ENCODE results near the gene SAPCD1. TPM values are rescaled to one million over a fixed set of nuclear protein-coding genes. Genes with fewer than 3 reads are reported as not detected.

SAPCD1 gene
- polyA plus RNA-seq, 3 donors = 10.4 TPM; not detected in 2

GRCh38 chr6:31723245-31723979, 39.0 kb upstream of the SAPCD1 start, which contains the start of gene MPIG6B:
Gene MPIG6B, plus strand, starts transcription at chr6:31723373. Its CDS starts 11 bp downstream, at chr6:31723384.
- Mint-ChIP-seq H3K4me1 (peaks cover 41% of the 10 kb centered on the region), H3K9me3 (peaks cover 0 to 3% (median 0%) of the 10 kb centered on the region in 7 donors), H3K36me3 (peaks cover 26 to 30% of the 10 kb centered on the region in 2 donors), H3K27me3 (ENCODE audit: low read depth in 3 of 3) (peaks cover 5 to 19% (median 13%) of the 10 kb centered on the region in 3 donors), H3K27ac (peak within 1 kb of the TSS in 2 of 7 donors; percentile 2 to 5), H3K4me3 (peak within 1 kb of the TSS in 1 of 2 donors; percentile 40)
- TF ChIP-seq CTCF (IDR thresholded peaks at IDR 0.05) = no peak
- WGBS (ENCODE audit: insufficient coverage) = 43% methylated on average over 36 of the region's 46 CpGs
- peaks cover 1% of the 10 kb centered on the region for H3K79me2 ChIP-seq (ENCODE audit: insufficient read depth, low read length)
- no peaks in the 10 kb centered on the region for H3K27me3 ChIP-seq (ENCODE audit: control insufficient read depth in 2 of 2, insufficient read depth in 2 of 2, low read length in 2 of 2)
- no peak for DNase-seq
- H3K9me3 ChIP-seq (replicated peaks in 1 of 2; ENCODE audit: control insufficient read depth in 1 of 2, insufficient read depth in 1 of 2, low read length in 2 of 2) = no peaks in the 10 kb centered on the region
- H3K27ac ChIP-seq (ENCODE audit: low read depth in 1 of 2, low read length in 2 of 2) = no peak within 1 kb of the TSS
- H3K36me3 ChIP-seq (replicated peaks in 1 of 2; ENCODE audit: control insufficient read depth in 1 of 2, insufficient read depth in 2 of 2, low read length in 2 of 2) = no peaks in the 10 kb centered on the region
- H3K4me3 ChIP-seq (replicated peaks in 1 of 3; ENCODE audit: low read depth in 2 of 3, low read length in 3 of 3) = no peak within 1 kb of the TSS
- H3K4me2 ChIP-seq (replicated peaks; ENCODE audit: extremely low read depth, low read length, poor library complexity, severe bottlenecking) = no peak within 1 kb of the TSS
- no peaks in the 10 kb centered on the region for H4K20me1 ChIP-seq (ENCODE audit: insufficient read depth, low read length)
- H3K9ac ChIP-seq (ENCODE audit: insufficient read depth, low read length, poor library complexity, severe bottlenecking) = no peak within 1 kb of the TSS
- intact Hi-C loops (cut with micrococcal nuclease) = loop anchor here in 1 of 2 donors (10.0 kb wide), 1 partner anchor 111 kb away; no protein-coding TSS in a partner anchor
- no peak within 1 kb of the TSS for H2AFZ ChIP-seq (ENCODE audit: insufficient read depth, low read depth, low read length, poor library complexity, severe bottlenecking)
- H3K4me1 ChIP-seq (ENCODE audit: control insufficient read depth in 1 of 2, insufficient read depth in 2 of 2, low read length in 2 of 2) = peaks cover 30 to 32% of the 10 kb centered on the region in 2 donors

- Mint-ChIP-seq H3K9me3 (peaks cover 0 to 4% (median 0%) of the 10 kb centered on the region in 7 donors), H3K27me3 (ENCODE audit: low read depth in 3 of 3) (peaks cover 5 to 18% (median 13%) of the 10 kb centered on the region in 3 donors), H3K4me1 (peaks cover 48% of the 10 kb centered on the region), H3K27ac (peak overlapping the region in 1 of 7 donors; percentile 2), H3K36me3 (peaks cover 27 to 30% of the 10 kb centered on the region in 2 donors), H3K4me3 (no peak overlapping the region)
- H3K4me1 ChIP-seq (ENCODE audit: control insufficient read depth in 1 of 2, insufficient read depth in 2 of 2, low read length in 2 of 2) = peaks cover 37 to 39% of the 10 kb centered on the region in 2 donors
- no peaks in the 10 kb centered on the region for H4K20me1 ChIP-seq (ENCODE audit: insufficient read depth, low read length)
- DNase-seq = no peak
- TF ChIP-seq CTCF (IDR thresholded peaks at IDR 0.05) = no peak
- H2AFZ ChIP-seq (ENCODE audit: insufficient read depth, low read depth, low read length, poor library complexity, severe bottlenecking) = no peak overlapping the region
- peaks cover 9% of the 10 kb centered on the region for H3K79me2 ChIP-seq (ENCODE audit: insufficient read depth, low read length)
- H3K4me2 ChIP-seq (replicated peaks; ENCODE audit: extremely low read depth, low read length, poor library complexity, severe bottlenecking) = no peak overlapping the region
- H3K4me3 ChIP-seq (replicated peaks in 1 of 3; ENCODE audit: low read depth in 2 of 3, low read length in 3 of 3) = no peak overlapping the region
- no peak overlapping the region for H3K9ac ChIP-seq (ENCODE audit: insufficient read depth, low read length, poor library complexity, severe bottlenecking)
- no peaks in the 10 kb centered on the region for H3K36me3 ChIP-seq (replicated peaks in 1 of 2; ENCODE audit: control insufficient read depth in 1 of 2, insufficient read depth in 2 of 2, low read length in 2 of 2)
- intact Hi-C loops (cut with micrococcal nuclease) = loop anchor here in 1 of 2 donors (10.0 kb wide), 1 partner anchor 111 kb away; no protein-coding TSS in a partner anchor
- 90% methylated on average over 15 of the region's 25 CpGs for WGBS (ENCODE audit: insufficient coverage)
- H3K27me3 ChIP-seq (ENCODE audit: control insufficient read depth in 2 of 2, insufficient read depth in 2 of 2, low read length in 2 of 2) = no peaks in the 10 kb centered on the region
- H3K9me3 ChIP-seq (replicated peaks in 1 of 2; ENCODE audit: control insufficient read depth in 1 of 2, insufficient read depth in 1 of 2, low read length in 2 of 2) = no peaks in the 10 kb centered on the region
- H3K27ac ChIP-seq (ENCODE audit: low read depth in 1 of 2, low read length in 2 of 2) = no peak overlapping the region
These were observed 38.3 kb upstream of the SAPCD1 start for GRCh38 chr6:31723980-31724691.

Data from CD14-positive monocyte (primary cell).